Measurements from ENCODE around the gene NMNAT1.
"Not testable (repeated sequence)": the region's sequence is repeated elsewhere in the genome, so short reads cannot be mapped to it uniquely, and the experiment has no call there.

The NMNAT1 gene

DNA sequence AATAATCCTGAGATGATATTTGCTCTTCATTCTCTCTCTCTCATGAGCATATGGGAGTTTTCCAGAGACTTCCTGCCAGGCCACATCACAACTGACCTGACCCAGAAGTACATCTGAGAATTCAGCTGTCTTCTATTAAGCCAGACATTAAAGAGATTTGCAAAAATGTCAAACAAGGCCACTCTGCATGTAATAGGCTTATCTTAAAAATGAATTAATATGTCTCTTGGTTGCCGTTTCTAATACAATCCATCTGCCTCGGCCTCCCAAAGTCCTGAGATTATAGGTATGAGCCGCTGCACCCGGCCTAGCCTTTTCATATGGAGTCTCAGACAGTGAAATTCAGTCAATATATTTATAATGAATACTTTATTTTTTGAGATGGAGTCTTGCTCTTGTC, 78.7 kb downstream of the NMNAT1 start:
- not testable (repeated sequence) for DNase-seq

DNA sequence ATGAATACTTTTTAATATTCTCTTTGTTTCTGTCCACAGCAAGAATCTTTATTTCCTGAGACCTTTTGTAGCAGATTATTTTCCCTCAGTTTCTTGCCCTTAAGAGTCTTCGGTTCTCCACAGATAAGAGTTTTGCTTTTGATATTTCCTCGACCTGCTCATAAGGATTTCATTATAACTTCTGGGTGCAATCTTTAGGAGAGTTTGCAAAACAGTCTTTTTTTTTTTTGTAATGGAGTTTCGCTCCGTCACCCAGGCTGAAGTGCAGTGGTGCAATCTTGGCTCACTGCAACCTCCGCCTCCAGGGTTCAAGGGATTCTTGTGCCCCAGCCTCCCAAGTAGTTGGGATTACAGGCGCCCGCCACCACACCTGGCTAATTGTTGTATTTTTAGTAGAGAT, 79.4 kb downstream of the NMNAT1 start:
- DNase-seq: no peak

DNA sequence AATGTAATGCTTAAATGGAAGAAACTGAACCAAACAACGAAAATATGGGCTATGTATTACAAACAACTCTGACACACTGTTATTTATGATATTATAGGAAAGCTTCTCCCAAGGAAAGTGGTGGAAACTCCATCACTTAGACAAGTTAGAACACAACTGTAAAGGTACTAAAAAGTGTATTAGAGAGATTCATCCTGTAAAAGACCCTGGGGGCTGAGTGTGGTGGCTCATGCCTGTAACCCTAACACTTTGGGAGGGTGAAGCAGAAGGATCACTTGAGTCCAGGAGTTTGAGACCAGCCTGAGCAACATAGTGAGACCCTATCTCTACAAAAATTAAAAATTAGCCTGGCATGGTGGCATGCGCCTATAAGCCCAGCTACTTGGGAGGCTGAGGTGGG, 82.1 kb downstream of the NMNAT1 start:
- DNase-seq: no peak

DNA sequence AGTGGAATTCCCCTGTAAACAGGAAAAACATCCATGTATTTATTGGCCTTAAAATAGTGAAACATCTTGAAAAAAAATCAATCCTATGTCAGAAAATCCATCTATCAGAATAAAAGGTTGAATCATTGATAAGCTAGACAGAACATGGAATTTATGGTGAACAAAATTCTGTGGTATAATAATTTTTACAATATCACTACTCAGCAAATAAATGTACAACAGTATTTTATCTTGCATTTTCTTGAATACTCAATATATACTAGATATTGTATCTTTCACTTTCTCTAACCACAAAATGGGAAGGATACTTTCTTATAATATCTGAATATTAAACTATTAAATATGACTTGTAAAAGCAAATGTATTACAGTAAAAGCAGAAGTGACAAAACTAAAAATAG, 83.8 kb downstream of the NMNAT1 start:
- no peak for DNase-seq

DNA sequence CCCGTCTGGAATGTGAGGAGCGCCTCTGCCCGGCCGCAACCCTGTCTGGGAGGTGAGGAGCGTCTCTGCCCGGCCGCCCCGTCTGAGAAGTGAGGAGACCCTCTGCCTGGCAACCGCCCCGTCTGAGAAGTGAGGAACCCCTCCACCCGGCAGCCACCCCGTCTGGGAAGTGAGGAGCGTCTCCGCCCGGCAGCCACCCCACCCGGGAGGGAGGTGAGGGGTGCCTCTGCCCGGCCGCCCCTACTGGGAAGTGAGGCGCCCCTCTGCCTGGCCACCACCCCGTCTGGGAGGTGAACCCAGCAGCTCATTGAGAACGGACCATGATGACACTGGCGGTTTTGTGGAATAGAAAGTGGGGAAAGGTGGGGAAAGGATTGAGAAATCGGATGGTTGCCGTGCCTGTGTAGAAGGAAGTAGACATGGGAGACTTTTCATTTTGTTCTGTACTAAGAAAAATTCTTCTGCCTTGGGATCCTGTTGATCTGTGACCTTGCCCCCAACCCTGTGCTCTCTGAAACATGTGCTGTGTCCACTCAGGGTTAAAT, 85.8 kb downstream of the NMNAT1 start:
- DNase-seq: not testable (repeated sequence)

DNA sequence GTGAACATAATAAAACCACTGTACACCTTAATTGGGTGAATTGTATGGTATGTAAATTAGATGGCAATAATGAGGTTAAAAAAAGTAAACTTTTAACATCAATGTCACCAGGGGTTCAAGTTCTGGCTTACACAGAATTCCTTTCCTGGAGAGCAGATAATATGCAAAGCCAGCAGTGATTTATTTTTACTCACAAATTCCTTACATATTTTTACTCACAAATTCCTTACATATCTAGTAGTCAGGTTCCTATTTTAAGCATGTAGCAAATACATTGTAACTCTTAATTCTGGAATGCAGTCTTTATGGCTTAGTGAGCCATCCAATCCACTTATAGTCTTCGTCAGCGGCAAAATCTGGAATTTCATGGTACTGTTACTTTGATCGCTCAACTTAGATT, 88.2 kb downstream of the NMNAT1 start:
- no peak for DNase-seq

DNA sequence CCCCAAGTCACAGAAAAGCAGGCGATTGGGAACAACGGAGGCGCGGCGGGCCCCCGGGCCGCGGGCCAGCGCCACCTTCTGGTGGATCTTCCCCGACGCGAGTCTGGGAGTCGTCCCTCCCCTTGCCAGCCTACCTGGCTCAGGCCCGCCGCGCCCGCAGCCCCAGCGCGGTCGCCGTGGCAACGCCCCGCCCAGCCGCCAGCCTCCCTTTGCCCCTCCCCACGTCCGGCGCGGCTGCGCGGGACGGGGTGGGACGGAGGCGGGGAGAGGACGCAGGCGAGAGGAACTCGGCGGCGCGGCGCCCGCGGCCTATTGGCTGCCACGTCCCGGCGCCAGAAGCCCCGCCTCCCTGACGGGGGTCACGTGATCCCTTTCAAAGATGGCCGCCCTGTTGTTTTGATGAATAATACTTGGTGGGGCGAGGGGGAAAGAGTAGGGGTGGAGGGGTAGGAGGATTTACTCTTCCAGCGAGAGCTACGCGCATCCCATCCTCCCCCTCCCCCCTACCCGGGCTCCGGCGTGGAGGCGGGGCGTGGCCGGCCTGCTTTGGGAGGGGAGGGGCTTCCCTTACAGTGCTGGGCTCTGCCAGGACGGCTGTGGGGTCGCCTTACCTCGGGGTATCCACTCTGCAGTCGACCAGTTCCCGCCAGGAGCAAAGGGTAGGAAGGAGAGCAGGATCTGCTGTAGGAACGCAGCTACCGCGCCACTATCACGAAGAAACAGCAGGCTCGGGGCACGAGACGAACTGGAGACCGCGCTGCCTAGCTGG, 89.5 kb downstream of the NMNAT1 start, which contains the start of gene UBE4B:
TSS of gene UBE4B (plus strand) at position 369 of the 769 bp plus-strand sequence. CDS start 713 bp downstream, outside the sequence.
- peak; percentile 98 to 99 for DNase-seq

DNA sequence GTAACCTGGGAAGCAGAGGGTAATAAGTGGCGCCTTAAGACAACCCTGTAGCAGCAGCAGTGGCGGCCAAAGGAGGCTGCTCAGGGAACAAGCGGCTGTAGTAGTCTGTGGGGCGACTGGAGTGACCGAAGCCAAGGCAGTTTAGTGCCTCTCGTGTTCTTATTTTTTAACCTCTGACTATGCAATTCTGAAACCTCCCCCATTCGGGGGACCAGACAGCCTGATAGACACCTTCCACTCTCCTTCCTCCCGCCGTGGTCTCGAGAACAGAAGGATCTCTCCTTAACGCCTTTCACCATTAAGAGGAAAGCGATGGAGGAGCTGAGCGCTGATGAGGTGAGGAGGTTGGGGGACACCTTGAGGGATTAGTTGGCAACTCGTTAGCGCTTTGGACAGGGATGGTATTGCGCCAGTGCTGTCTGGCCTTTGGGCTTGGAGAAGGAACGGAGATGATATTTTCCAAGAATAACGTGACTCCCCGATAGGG, 90.1 kb downstream of the NMNAT1 start:
- peak in 1 of 2 experiments; percentile 57 for DNase-seq
